A673 (cell line): ENCODE data around the gene GRIK4.

Source experiments
- EZH2 ChIP-seq: fragments of 200-600 bp; sonication (generic); IDR thresholded peaks from 2 replicates; pipeline ENCODE4 v1.6.1; 2017; ENCODE audit warnings: borderline replicate concordance, low read depth, mild to moderate bottlenecking, mixed read lengths, antibody characterized with exemption, low read length; ENCODE audit not compliant: poor library complexity, severe bottlenecking
- TF ChIP-seq, protein P1 (sequence below): fragments of 300-800, 200-600 bp; sonication (generic); conservative IDR thresholded peaks from 2 replicates; pipeline ENCODE4 v1.5.1; 2017; ENCODE audit warnings: low read depth, mild to moderate bottlenecking, antibody characterized with exemption, low read length, moderate library complexity, mixed read lengths

DNA sequence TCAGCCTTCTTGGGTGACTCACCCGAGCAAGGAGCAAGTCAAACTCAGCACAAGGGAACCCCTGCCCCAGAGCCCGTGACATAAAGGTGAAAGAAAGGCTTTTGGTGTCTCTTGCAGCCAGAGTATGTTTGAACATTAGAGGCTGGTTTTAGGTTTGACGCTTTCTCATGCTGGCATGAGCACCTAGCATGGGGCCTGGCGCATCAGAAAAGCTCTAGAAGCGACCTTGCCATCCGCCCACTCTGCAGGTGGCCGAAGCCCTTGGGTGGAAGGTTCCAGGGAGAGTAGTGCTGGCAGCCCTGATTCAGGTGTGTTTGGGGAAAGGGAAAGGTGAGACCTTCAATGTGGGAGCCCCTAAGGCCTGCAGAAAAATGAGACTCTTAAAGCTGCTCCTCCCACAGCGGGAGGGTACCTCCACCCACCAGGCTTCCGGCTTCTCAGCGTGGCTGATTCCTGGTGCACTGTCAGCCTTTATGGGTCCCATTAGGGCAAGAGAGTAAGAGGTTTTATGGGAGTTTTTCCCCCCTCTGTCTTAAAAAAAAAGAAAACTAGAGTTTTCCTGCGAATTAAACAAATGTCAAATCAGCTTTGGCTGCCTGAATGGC lies 88.4 kb downstream of the GRIK4 start:
- no peak for TF ChIP-seq EZH2
- TF ChIP-seq, protein P1, sequence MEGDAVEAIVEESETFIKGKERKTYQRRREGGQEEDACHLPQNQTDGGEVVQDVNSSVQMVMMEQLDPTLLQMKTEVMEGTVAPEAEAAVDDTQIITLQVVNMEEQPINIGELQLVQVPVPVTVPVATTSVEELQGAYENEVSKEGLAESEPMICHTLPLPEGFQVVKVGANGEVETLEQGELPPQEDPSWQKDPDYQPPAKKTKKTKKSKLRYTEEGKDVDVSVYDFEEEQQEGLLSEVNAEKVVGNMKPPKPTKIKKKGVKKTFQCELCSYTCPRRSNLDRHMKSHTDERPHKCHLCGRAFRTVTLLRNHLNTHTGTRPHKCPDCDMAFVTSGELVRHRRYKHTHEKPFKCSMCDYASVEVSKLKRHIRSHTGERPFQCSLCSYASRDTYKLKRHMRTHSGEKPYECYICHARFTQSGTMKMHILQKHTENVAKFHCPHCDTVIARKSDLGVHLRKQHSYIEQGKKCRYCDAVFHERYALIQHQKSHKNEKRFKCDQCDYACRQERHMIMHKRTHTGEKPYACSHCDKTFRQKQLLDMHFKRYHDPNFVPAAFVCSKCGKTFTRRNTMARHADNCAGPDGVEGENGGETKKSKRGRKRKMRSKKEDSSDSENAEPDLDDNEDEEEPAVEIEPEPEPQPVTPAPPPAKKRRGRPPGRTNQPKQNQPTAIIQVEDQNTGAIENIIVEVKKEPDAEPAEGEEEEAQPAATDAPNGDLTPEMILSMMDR, result no peak
